ENCODE measurements around the gene SLC9A1. TPM values are rescaled to one million over a fixed set of nuclear protein-coding genes. Genes with fewer than 3 reads are reported as not detected.
A peak's percentile ranks its signal among the peaks of the same experiment; 100 is the strongest.

Gene SLC9A1
- total RNA-seq, 1 experiment from 2014 or later, result 16.7 TPM

DNA sequence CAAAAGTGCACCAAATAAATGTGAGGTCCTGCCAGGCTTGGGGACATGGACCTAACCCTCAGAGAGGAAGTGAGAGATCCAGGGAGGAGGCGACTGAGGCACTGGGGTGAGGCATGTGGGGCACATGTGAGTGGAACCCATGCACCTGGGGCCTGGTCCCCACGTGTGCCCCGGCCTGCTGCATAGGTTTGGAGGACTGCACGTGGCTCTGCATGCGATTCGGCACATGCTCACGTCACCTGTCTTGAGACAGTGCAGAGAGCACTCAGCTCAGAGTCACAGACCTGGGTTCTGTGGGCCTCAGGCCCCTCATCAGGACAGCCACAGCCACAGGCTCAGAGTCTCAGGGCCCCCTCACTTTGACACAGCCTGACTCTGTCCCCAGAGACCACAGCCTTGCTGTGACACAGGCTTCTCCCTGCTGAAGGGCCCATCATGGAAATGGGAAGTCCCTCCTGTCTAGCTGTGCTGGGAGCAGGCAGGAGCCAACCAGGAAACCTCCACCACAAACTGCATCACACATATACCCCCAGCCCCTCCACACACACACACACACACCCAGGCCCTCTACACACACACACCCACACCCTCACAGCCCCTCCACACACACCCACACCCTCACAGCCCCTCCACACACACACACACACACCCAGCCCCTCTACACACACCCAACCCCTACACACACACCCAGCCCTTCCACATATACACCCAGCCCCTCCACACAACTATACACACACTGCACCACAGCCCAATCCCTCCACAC is 48.2 kb downstream of the SLC9A1 start:
- no peak for DNase-seq (ENCODE audit: low read depth)

DNA sequence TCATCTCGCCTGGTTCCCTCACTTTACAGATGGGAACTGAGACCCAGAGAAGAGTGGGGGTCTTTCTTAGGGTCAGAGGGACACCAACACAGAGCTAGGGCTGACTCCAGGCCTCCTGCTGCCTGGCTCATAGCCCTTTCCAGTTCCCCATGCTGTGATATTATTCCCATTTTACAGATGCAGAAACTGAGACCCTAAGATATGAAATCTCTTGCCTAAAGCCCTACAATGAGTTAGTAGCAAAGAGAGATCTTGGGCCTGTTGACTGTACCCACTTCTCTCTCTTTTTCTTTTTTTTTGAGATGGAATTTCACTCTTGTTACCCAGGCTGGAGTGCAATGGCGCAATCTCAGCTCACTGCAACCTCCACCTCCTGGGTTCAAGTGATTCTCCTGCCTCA is 49.9 kb downstream of the SLC9A1 start:
- no peak for DNase-seq (ENCODE audit: low read depth)

GRCh38 chr1:27103498-27103897 is 51.4 kb downstream of the SLC9A1 start:
- DNase-seq (ENCODE audit: low read depth), result no peak

- DNase-seq (ENCODE audit: low read depth), result peak; percentile 48
Measured at GRCh38 chr1:27102707-27103468, 52.0 kb downstream of the SLC9A1 start.

GRCh38 chr1:27102134-27102706 is 52.7 kb downstream of the SLC9A1 start:
- DNase-seq (ENCODE audit: low read depth), result no peak

DNA sequence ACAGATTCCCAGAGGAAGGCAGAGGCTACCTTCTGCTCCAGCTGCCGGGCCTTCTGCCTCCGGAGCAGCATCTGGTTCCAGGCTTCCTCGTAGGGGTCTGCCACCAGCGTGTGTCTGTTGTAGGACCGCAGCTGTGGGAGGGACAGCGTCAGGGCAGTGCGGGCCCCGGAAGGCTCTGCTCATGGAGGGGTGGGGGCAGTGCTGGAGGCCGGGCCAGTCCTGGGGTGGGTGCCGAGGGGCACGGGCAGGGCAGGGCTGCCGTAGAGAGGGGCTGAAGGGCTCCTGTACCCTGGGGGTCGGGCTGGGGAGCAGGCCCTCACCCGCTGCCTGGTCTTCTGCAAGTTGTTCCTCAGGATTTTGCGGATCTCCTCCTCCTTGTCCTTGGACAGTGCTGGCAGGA is 53.2 kb downstream of the SLC9A1 start:
- no peak for DNase-seq (ENCODE audit: low read depth)

DNA sequence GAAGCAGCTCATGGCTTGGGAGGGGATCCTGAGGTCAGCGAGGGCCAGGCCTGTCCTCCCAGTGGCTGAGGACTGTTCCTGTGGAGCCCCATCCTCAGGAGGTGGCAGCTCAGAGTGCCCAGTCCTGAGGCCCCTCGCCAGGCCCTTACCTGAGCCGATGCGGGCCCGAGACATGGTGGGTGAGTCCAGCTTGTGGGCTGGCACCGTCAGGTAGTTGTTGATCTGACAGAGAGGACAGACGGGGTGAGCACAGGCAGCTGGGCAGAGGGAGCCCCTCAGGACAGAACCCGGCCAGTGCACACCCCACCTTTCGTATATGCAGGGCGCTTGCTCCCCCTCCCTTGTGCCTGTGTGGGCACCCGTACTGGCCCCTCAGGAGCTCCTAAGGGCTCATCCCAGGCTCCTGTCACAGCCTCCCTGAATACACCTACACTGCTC is 53.9 kb downstream of the SLC9A1 start:
- DNase-seq (ENCODE audit: low read depth), result no peak

DNA sequence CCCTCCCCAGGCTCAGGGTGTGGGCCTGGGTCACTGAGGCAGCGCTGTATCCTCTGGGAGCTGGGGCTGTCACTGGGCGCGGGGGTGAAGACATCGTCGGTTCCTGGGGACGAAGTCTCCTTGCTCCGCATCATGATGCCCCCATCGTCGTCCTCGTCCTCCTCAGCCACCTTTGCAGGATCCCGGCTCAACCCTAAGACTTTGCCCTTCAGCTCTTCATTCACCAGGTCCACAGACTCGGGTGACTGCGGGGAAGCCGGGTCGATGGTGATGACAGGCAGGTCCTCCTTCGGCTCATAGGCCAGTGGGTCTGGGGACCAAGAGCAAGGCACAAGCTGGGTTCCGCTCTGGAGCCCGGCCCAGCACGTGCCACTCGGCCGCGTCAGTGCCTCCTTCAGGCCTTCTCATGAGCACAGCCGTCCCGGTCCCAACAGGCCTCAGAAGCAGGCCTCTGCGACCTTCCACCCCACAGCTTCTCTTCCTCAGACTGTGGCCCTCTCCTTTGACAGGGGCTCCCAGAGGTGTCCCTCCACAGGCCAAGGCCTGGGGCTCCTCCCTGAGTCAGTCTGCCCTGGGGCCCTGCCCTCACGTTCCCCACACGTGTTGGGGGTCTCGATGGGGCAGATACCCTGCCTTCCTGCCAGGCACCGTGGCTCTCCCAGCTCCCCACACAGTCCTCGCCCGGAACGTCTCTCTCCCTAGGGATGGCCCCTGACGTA is 54.4 kb downstream of the SLC9A1 start:
- no peak for DNase-seq (ENCODE audit: low read depth)

GRCh38 chr1:27099587-27100334 is 55.2 kb downstream of the SLC9A1 start:
- DNase-seq (ENCODE audit: low read depth), result peak; percentile 83

- DNase-seq (ENCODE audit: low read depth), result peak; percentile 88
Measured at GRCh38 chr1:27099135-27099586, 55.8 kb downstream of the SLC9A1 start.

DNA sequence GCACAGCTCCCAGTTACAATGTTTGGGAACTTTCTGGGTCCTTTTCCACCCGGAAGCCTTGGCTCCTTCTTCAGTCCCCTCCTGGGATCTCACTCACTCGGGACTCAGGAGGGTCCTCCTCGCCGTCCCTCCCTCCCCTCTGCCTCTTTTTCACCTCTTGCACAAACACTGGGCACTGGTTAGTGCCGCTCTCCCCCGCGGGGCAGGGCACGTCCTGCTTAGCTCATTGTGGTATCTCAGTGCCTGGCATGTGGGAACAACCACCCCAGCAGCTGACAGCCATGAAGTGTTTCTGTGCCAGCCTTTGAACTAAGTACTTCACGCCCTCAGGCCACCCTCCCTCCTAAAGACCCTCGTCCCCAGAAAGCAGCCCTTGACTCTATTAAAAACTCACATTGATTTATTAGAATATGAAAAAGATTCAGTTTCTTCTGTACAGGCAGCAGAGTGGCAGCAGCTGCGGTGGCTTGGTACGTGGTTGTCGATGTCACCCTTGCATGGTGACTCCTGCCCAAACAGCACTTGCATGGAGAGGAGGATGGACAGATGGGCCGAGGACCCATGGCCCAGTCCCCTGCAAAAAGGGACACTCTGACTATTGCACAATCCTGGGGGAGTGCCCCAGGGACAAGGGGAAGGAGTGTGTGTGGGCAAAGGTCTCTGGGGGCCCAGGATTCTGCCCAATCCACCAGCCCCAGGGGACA is 56.3 kb downstream of the SLC9A1 start:
- peak; percentile 55 for DNase-seq (ENCODE audit: low read depth)

DNA sequence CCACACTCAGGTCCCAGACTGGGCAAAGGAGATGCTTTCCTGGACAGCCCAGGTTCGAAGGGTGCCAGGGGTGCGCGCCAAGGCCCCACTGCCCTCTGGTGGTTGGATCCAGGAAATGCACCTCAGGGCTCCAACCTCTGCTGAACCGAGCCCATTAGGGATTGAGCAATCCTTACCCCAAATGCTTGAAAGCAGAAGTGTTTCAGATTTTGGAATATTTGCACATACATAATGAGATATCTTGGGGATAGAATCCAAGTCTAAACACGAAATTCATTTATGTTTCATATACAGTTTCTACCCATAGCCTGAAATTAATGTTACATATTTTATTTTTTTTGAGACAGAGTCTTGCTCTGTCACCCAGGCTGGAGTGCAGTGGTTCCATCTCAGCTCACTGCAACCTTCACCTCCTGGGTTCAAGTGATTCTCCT is 57.4 kb downstream of the SLC9A1 start:
- peak; percentile 69 for DNase-seq (ENCODE audit: low read depth)

- DNase-seq (ENCODE audit: low read depth), result no peak
Measured at GRCh38 chr1:27095576-27095975, 59.3 kb downstream of the SLC9A1 start.

- DNase-seq (ENCODE audit: low read depth), result no peak
Measured at GRCh38 chr1:27092888-27093287, 62.0 kb downstream of the SLC9A1 start.

- DNase-seq (ENCODE audit: low read depth), result no peak
Measured at GRCh38 chr1:27090911-27091310, 64.0 kb downstream of the SLC9A1 start.

- no peak for DNase-seq (ENCODE audit: low read depth)
Measured at GRCh38 chr1:27087371-27088220, 67.3 kb downstream of the SLC9A1 start.

- DNase-seq (ENCODE audit: low read depth), result no peak
Measured at GRCh38 chr1:27086628-27087027, 68.3 kb downstream of the SLC9A1 start.

- no peak for DNase-seq (ENCODE audit: low read depth)
Measured at GRCh38 chr1:27086026-27086425, 68.9 kb downstream of the SLC9A1 start.

- DNase-seq (ENCODE audit: low read depth), result no peak
Measured at GRCh38 chr1:27084107-27084506, 70.8 kb downstream of the SLC9A1 start.
